WTC11 (cell line): ENCODE measurements around the gene EPHA2. TPM values are rescaled to one million over a fixed set of nuclear protein-coding genes. Genes with fewer than 3 reads are reported as not detected.
A peak's percentile ranks its signal among the peaks of the same experiment; 100 is the strongest.

ENCODE experiments used
- ATAC-seq: fragments of 200-7000 bp; cut with Tn5 transposase; 2 replicates; pipeline ENCODE4 v1.10.0; 2021; ENCODE audit warnings: mild to moderate bottlenecking, moderate library complexity
- CTCF ChIA-PET: fragments of 300-600 bp; sonication (Branson Sonifier 250); formaldehyde crosslinking; loops from one replicate; lab custom pipeline; 2021; ENCODE audit warnings: antibody characterized with exemption; lab: Charles Lee
- POLR2A ChIA-PET: fragments of 350-600 bp; sonication (Branson Sonifier 250); formaldehyde crosslinking; loops from one replicate; lab custom pipeline; 2021; ENCODE audit warnings: antibody characterized with exemption; lab: Charles Lee
- DNase-seq: peaks from one replicate; pipeline ENCODE4 v3.0.0; 2021; ENCODE audit warnings: low spot score
- H3K27ac Mint-ChIP-seq: 2 replicates; pipeline ENCODE4 v1.8.0; 2021; ENCODE audit warnings: mixed read lengths
- H3K27me3 Mint-ChIP-seq: 2 replicates; pipeline ENCODE4 v1.8.0; 2021; ENCODE audit warnings: low read depth, mild to moderate bottlenecking, moderate library complexity, mixed read lengths
- H3K36me3 Mint-ChIP-seq: 2 replicates; pipeline ENCODE4 v1.8.0; 2021; ENCODE audit warnings: mixed read lengths
- H3K4me1 Mint-ChIP-seq: 2 replicates; pipeline ENCODE4 v1.8.0; 2022; ENCODE audit warnings: mixed read lengths
- H3K4me3 Mint-ChIP-seq: 2 replicates; pipeline ENCODE4 v1.8.0; 2021; ENCODE audit warnings: mild to moderate bottlenecking, moderate library complexity, mixed read lengths
- H3K9me3 Mint-ChIP-seq: 2 replicates; pipeline ENCODE4 v1.8.0; 2021; ENCODE audit warnings: mixed read lengths
- AR ChIP-seq: fragments of 250-450 bp; sonication (Bioruptor Pico); IDR thresholded peaks from 2 replicates; pipeline ENCODE4 v1.9.0; 2021; ENCODE audit warnings: mild to moderate bottlenecking
- CDX4 ChIP-seq: fragments of 250-450 bp; sonication (Bioruptor Pico); IDR thresholded peaks from 2 replicates; pipeline ENCODE4 v1.9.0; 2021; ENCODE audit warnings: moderate library complexity, mild to moderate bottlenecking, inconsistent platforms, borderline replicate concordance
- CREM ChIP-seq: sonication (generic); formaldehyde crosslinking; IDR thresholded peaks from 2 replicates; pipeline ENCODE4 v1.8.1; 2022; ENCODE audit warnings: mild to moderate bottlenecking, missing genetic modification reagents, moderate library complexity
- CTCF ChIP-seq: fragments of 200-600 bp; IDR thresholded peaks from 2 replicates; pipeline ENCODE4 v1.8.0; 2022; ENCODE audit warnings: antibody characterized with exemption
- E2F4 ChIP-seq: sonication (generic); formaldehyde crosslinking; IDR thresholded peaks from 2 replicates; pipeline ENCODE4 v1.8.1; 2022; ENCODE audit warnings: low read depth, mild to moderate bottlenecking, moderate library complexity, missing genetic modification reagents, borderline replicate concordance
- FOXP1 ChIP-seq: sonication (generic); formaldehyde crosslinking; IDR thresholded peaks from 2 replicates; pipeline ENCODE4 v1.8.0; 2022; ENCODE audit warnings: missing genetic modification reagents, mild to moderate bottlenecking, moderate library complexity, borderline replicate concordance
- FOXP4 ChIP-seq: sonication (generic); formaldehyde crosslinking; IDR thresholded peaks from 2 replicates; pipeline ENCODE4 v1.8.0; 2022; ENCODE audit warnings: mild to moderate bottlenecking, missing genetic modification reagents
- GTF2I ChIP-seq: fragments of 250-450 bp; sonication (Bioruptor Pico); conservative IDR thresholded peaks from 2 replicates; pipeline ENCODE4 v1.4.0; 2021; ENCODE audit warnings: mild to moderate bottlenecking
- MLX ChIP-seq: sonication (generic); formaldehyde crosslinking; IDR thresholded peaks from 2 replicates; pipeline ENCODE4 v1.8.1; 2023; ENCODE audit warnings: mild to moderate bottlenecking, missing genetic modification reagents, moderate library complexity
- PRDM15 ChIP-seq: sonication (generic); formaldehyde crosslinking; IDR thresholded peaks from 2 replicates; pipeline ENCODE4 v1.8.0; 2022; ENCODE audit warnings: missing genetic modification reagents
- TEAD1 ChIP-seq: sonication (generic); formaldehyde crosslinking; IDR thresholded peaks from 2 replicates; pipeline ENCODE4 v1.8.0; 2022; ENCODE audit warnings: mild to moderate bottlenecking, missing genetic modification reagents
- ZNF671 ChIP-seq: fragments of 250-450 bp; sonication (Bioruptor Pico); IDR thresholded peaks from 2 replicates; pipeline ENCODE4 v1.8.0; 2021; ENCODE audit warnings: mild to moderate bottlenecking
- total RNA-seq: library from RNA; stranded (reverse); gene quantifications from 3 replicates; pipeline ENCODE4 v1.2.3, GENCODE V29; 2021

EPHA2 gene
- total RNA-seq, 1 experiment from 2014 or later, result 44.4 TPM

- Mint-ChIP-seq H3K27me3 (no peaks in the 10 kb centered on the region), H3K27ac (peak overlapping the region; percentile 99), H3K9me3 (no peaks in the 10 kb centered on the region), H3K36me3 (peaks cover 30% of the 10 kb centered on the region), H3K4me1 (peaks cover 64% of the 10 kb centered on the region), H3K4me3 (no peak overlapping the region)
- DNase-seq (no peak), ATAC-seq (no peak)
- CTCF ChIA-PET, result interaction anchor here (14.1 kb wide), 1 partner anchor 67 kb away, joined by 204 read pairs; no protein-coding TSS in a partner anchor
- POLR2A ChIA-PET, result no interaction called here
- TF ChIP-seq CTCF, result no peak
- no peak for TF ChIP-seq GTF2I (CRISPR knock-in tag)
- no peak for TF ChIP-seq TEAD1 (CRISPR knock-in tag)
- TF ChIP-seq CREM (CRISPR knock-in tag), result no peak
- TF ChIP-seq E2F4 (CRISPR knock-in tag), result no peak
- no peak for TF ChIP-seq PRDM15 (CRISPR knock-in tag)
- no peak for TF ChIP-seq MLX (CRISPR knock-in tag)
- TF ChIP-seq AR (CRISPR knock-in tag), result no peak
- no peak for TF ChIP-seq ZNF671 (CRISPR knock-in tag)
- TF ChIP-seq FOXP4 (CRISPR knock-in tag), result no peak
- TF ChIP-seq CDX4 (CRISPR knock-in tag), result no peak
- TF ChIP-seq FOXP1, result no peak
These were observed 7.4 kb downstream of the EPHA2 start for GRCh38 chr1:16148329-16149092.
